ENCODE data around the gene HOXA7. TPM values are rescaled to one million over a fixed set of nuclear protein-coding genes. Genes with fewer than 3 reads are reported as not detected.

Gene HOXA7
- total and polyA plus RNA-seq, 8 donors = 0.06 to 0.49 (median 0.17) TPM; not detected in 3

- H3K4me3 ChIP-seq = peak overlapping the region in 1 of 4 donors; percentile 46
- no peak for TF ChIP-seq CTCF (IDR thresholded peaks at IDR 0.05)
- no peaks in the 10 kb centered on the region for H3K36me3 ChIP-seq
- H3K9me3 ChIP-seq = no peaks in the 10 kb centered on the region
- no peak for DNase-seq
- no peak for FAIRE-seq
- H3K27me3 ChIP-seq = peaks cover 0 to 75% (median 15%) of the 10 kb centered on the region in 4 donors
- intact Hi-C loops (cut with DNase I) = no loop called here
- H3K4me1 ChIP-seq = no peaks in the 10 kb centered on the region
- 14 to 27% methylated on average over 28 of the region's 28 CpGs for WGBS, 2 donors
- H3K27ac ChIP-seq = no peak overlapping the region
- no peak for ATAC-seq
Measured at GRCh38 chr7:27128776-27129728, 27.4 kb downstream of the HOXA7 start.

- Histone ChIP-seq H3K9me3 (no peaks in the 10 kb centered on the region), H3K36me3 (no peaks in the 10 kb centered on the region), H3K27me3 (peaks cover 0 to 76% (median 12%) of the 10 kb centered on the region in 4 donors), H3K4me3 (no peak overlapping the region), H3K27ac (no peak overlapping the region), H3K4me1 (no peaks in the 10 kb centered on the region)
- DNase-seq = no peak
- 35 to 44% methylated on average over 2 of the region's 2 CpGs for WGBS, 2 donors
- no peak for ATAC-seq
- FAIRE-seq = no peak
- no peak for TF ChIP-seq CTCF (IDR thresholded peaks at IDR 0.05)
- intact Hi-C loops (cut with DNase I) = no loop called here
Measured at GRCh38 chr7:27128034-27128433, 28.4 kb downstream of the HOXA7 start.

DNA sequence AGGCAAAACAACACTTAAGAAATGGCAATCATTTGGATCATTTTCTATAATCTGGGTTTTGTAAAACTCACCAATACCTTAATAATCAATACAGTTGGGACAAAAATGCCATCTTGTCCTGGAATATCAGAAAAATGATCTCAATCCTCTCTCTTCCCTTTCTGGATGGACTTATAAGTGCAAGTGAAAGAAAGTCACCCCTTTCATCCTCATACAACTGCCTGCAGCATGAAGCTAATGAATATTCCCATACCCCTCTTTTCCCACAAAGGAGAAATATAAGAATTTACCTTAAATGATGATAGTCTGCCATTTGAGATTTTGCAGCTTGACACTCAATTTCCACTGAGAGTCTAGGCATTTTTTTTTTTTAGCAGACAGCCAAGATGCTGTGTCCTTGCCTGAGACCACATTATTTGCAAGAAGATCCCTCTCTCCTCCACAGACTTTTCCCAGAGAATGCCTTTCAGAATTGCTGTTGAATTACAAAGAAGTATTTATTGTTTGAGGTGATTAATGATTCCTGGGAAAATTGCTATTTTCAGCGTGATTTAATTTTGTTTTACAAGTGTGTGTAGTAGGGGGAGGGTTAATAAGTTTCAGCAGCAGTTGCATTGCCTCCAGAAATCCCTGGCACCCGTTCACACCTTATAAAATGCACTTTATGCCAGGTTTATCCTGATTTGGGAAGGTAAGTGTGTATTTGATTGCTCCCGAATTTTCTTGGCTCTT lies 29.7 kb downstream of the HOXA7 start:
- no peak for DNase-seq
- H3K27me3 ChIP-seq = peaks cover 0 to 68% (median 4%) of the 10 kb centered on the region in 4 donors
- 7 to 18% methylated on average over 3 of the region's 3 CpGs for WGBS, 2 donors
- no peaks in the 10 kb centered on the region for H3K9me3 ChIP-seq
- no peak for TF ChIP-seq CTCF (IDR thresholded peaks at IDR 0.05)
- intact Hi-C loops (cut with DNase I) = no loop called here
- H3K27ac ChIP-seq = no peak overlapping the region
- peaks cover 0 to 3% (median 0%) of the 10 kb centered on the region in 3 donors for H3K4me1 ChIP-seq
- H3K4me3 ChIP-seq = no peak overlapping the region
- no peak for FAIRE-seq
- no peak for ATAC-seq
- H3K36me3 ChIP-seq = no peaks in the 10 kb centered on the region

GRCh38 chr7:27125986-27126394 lies 30.5 kb downstream of the HOXA7 start:
- DNase-seq (no peak), FAIRE-seq (no peak), ATAC-seq (no peak)
- H3K27me3 ChIP-seq = peaks cover 0 to 61% (median 4%) of the 10 kb centered on the region in 4 donors
- TF ChIP-seq CTCF (IDR thresholded peaks at IDR 0.05) = no peak
- H3K4me3 ChIP-seq = no peak overlapping the region
- peaks cover 0 to 3% (median 0%) of the 10 kb centered on the region in 3 donors for H3K4me1 ChIP-seq
- no peaks in the 10 kb centered on the region for H3K9me3 ChIP-seq
- 22 to 30% methylated on average over 5 of the region's 5 CpGs for WGBS, 2 donors
- intact Hi-C loops (cut with DNase I) = no loop called here
- H3K36me3 ChIP-seq = no peaks in the 10 kb centered on the region
- no peak overlapping the region for H3K27ac ChIP-seq
